Aorta (tissue), 5 donors: Measurements from ENCODE around the gene NSD1. TPM values are rescaled to one million over a fixed set of nuclear protein-coding genes. Genes with fewer than 3 reads are reported as not detected.

ENCODE experiments used
- ATAC-seq: fragments of 200-7000 bp; cut with Tn5 transposase; one replicate; pipeline ENCODE4 v1.9.1; 2022; ENCODE audit warnings: moderate library complexity; ENCODE audit not compliant: low FRiP score
- DNase-seq, 2 donors: peaks; one replicate each; pipeline ENCODE4 v3.0.0-alpha.2; 2020
- H3K27ac ChIP-seq, 2 donors: one replicate each; pipeline ENCODE4 v1.5.1; 2013; ENCODE audit warnings: low read length in 2 of 2, mild to moderate bottlenecking in 2 of 2, moderate library complexity in 2 of 2, control low read depth in 1 of 2, inconsistent platforms in 1 of 2, low read depth in 1 of 2
- H3K27me3 ChIP-seq, 2 donors: one replicate each; pipeline ENCODE4 v1.6.1; 2013; ENCODE audit warnings: control low read depth in 1 of 2, low read length in 1 of 2, mild to moderate bottlenecking in 1 of 2, moderate library complexity in 1 of 2; ENCODE audit not compliant: insufficient read depth in 2 of 2, control insufficient read depth in 1 of 2
- H3K36me3 ChIP-seq, 2 donors: one replicate each; pipeline ENCODE4 v1.6.1; 2013; ENCODE audit warnings: control low read depth in 1 of 2, low read length in 1 of 2, mild to moderate bottlenecking in 1 of 2; ENCODE audit not compliant: insufficient read depth in 2 of 2, control insufficient read depth in 1 of 2
- H3K4me1 ChIP-seq, 2 donors: one replicate each; pipeline ENCODE4 v1.6.1; 2013; ENCODE audit warnings: low read length in 2 of 2, control low read depth in 1 of 2, mild to moderate bottlenecking in 1 of 2, moderate library complexity in 1 of 2; ENCODE audit not compliant: insufficient read depth in 2 of 2, control insufficient read depth in 1 of 2
- H3K4me3 ChIP-seq, 2 donors: one replicate each; pipeline ENCODE4 v1.5.1; 2013; ENCODE audit warnings: low read length in 2 of 2, control low read depth in 1 of 2, mild to moderate bottlenecking in 1 of 2
- H3K9me3 ChIP-seq: one replicate; pipeline ENCODE4 v1.6.1; 2013; ENCODE audit warnings: mild to moderate bottlenecking, low read length; ENCODE audit not compliant: control insufficient read depth
- WGBS, 2 donors: extraction: QIAGEN DNeasy Blood & Tissue Kit; methylation state at CpG; one replicate each; pipeline ENCODE4 v1.1.7; 2013; 5-methylcytosine and 5-hydroxymethylcytosine counted together
- intact Hi-C, 2 donors: fragments of 100-400 bp; cut with DNase I; formaldehyde crosslinking; loops; one replicate each; pipeline versions ENCODE4 v1.14.2 to v1.15.0; 2022
- polyA plus RNA-seq, 2 donors: library from polyadenylated mRNA; stranded (reverse); fragments of 200-250 nt; gene quantifications; one replicate each; pipeline ENCODE4 v1.2.3, GENCODE V29; 2013
- total RNA-seq, 2 donors: library from RNA; stranded (reverse); fragmentation: NEBNext Ultra II Directional; extraction: Animal tissue kit (Norgen Biotek cat#: 25700); gene quantifications; one replicate each; pipeline ENCODE4 v1.2.1, GENCODE V29; 2021
- donor health status: healthy with polysubstance abuse.
- donor health status: Bipolar disorder and iron deficiency.
- donor health status: DM: no; HTN: no; CAD: no.
- donor health status: DM: no; HTN: no; CAD: no.
- donor health status: DM: yes; HTN: yes; CAD: no.

NSD1 gene
- total and polyA plus RNA-seq, 4 donors: 6.8 to 96.9 (median 35.3) TPM

GRCh38 chr5:177311392-177311722 lies 177.8 kb downstream of the NSD1 start:
- Histone ChIP-seq H3K36me3 (no peaks in the 10 kb centered on the region), H3K4me3 (peak overlapping the region; percentile 29 to 36), H3K27me3 (no peaks in the 10 kb centered on the region), H3K4me1 (no peaks in the 10 kb centered on the region), H3K27ac (no peak overlapping the region), H3K9me3 (no peaks in the 10 kb centered on the region)
- WGBS, 2 donors: 0 to 1% methylated on average over 20 to 23 of the region's 23 CpGs
- DNase-seq (peak in 1 of 2 donors; percentile 50), ATAC-seq (no peak)
- intact Hi-C loops: loop anchor here in 1 of 2 donors (5.0 kb wide), 3 partner anchors 56 to 199 kb away; no protein-coding TSS in a partner anchor

- H3K36me3 ChIP-seq: no peaks in the 10 kb centered on the region
- intact Hi-C loops: loop anchor here in 1 of 2 donors (5.0 kb wide), 3 partner anchors 55 to 200 kb away; no protein-coding TSS in a partner anchor
- ATAC-seq: peak; percentile 93
Observed at GRCh38 chr5:177311723-177312648, 178.4 kb downstream of the NSD1 start, which contains the start of gene MXD3. MXD3 (minus strand) TSS chr5:177311898; CDS start chr5:177311830, 68 bp downstream.

GRCh38 chr5:177312649-177313181 lies 179.1 kb downstream of the NSD1 start:
- Histone ChIP-seq H3K27me3 (no peaks in the 10 kb centered on the region), H3K4me1 (no peaks in the 10 kb centered on the region), H3K4me3 (no peak overlapping the region), H3K27ac (no peak overlapping the region), H3K36me3 (no peaks in the 10 kb centered on the region), H3K9me3 (no peaks in the 10 kb centered on the region)
- WGBS, 2 donors: 6 to 8% methylated on average over 19 of the region's 19 CpGs
- intact Hi-C loops: loop anchor here in 1 of 2 donors (5.0 kb wide), 3 partner anchors 55 to 200 kb away; no protein-coding TSS in a partner anchor
- ATAC-seq (no peak), DNase-seq (peak; percentile 50 to 74)

More at GRCh38 chr5:177311723-177312648, 178.4 kb downstream of the NSD1 start, which contains the start of gene MXD3:
- WGBS, 2 donors: 1% methylated on average over 74 to 78 of the region's 78 CpGs
- no peaks in the 10 kb centered on the region for H3K9me3 ChIP-seq
- no peaks in the 10 kb centered on the region for H3K4me1 ChIP-seq
- H3K27ac ChIP-seq: no peak within 1 kb of the TSS
- peak within 1 kb of the TSS; percentile 29 to 36 for H3K4me3 ChIP-seq
- peak; percentile 98 for DNase-seq
- H3K27me3 ChIP-seq: no peaks in the 10 kb centered on the region

- Histone ChIP-seq H3K9me3 (no peaks in the 10 kb centered on the region), H3K36me3 (no peaks in the 10 kb centered on the region), H3K4me3 (no peak overlapping the region), H3K27ac (no peak overlapping the region), H3K4me1 (no peaks in the 10 kb centered on the region), H3K27me3 (no peaks in the 10 kb centered on the region)
- WGBS, 2 donors: 91 to 94% methylated on average over 15 of the region's 15 CpGs
- intact Hi-C loops: loop anchor here in 1 of 2 donors (5.0 kb wide), 3 partner anchors 54 to 201 kb away; no protein-coding TSS in a partner anchor
- no peak for ATAC-seq
- peak; percentile 36 to 56 for DNase-seq
Observed at GRCh38 chr5:177313561-177314259, 180.1 kb downstream of the NSD1 start.

GRCh38 chr5:177314376-177315342 lies 181.1 kb downstream of the NSD1 start:
- DNase-seq (peak; percentile 47 to 69), ATAC-seq (no peak)
- no peak overlapping the region for H3K4me3 ChIP-seq
- intact Hi-C loops: loop anchor here in 1 of 2 donors (5.0 kb wide), 3 partner anchors 53 to 202 kb away; no protein-coding TSS in a partner anchor
- 87 to 93% methylated on average over 14 to 18 of the region's 18 CpGs for WGBS, 2 donors
- H3K4me1 ChIP-seq: no peaks in the 10 kb centered on the region
- no peaks in the 10 kb centered on the region for H3K9me3 ChIP-seq
- H3K27me3 ChIP-seq: no peaks in the 10 kb centered on the region
- no peaks in the 10 kb centered on the region for H3K36me3 ChIP-seq
- no peak overlapping the region for H3K27ac ChIP-seq

GRCh38 chr5:177315411-177315810 lies 181.8 kb downstream of the NSD1 start:
- no peak for ATAC-seq
- no peaks in the 10 kb centered on the region for H3K9me3 ChIP-seq
- intact Hi-C loops: no loop called here
- no peaks in the 10 kb centered on the region for H3K4me1 ChIP-seq
- H3K4me3 ChIP-seq: no peak overlapping the region
- no peaks in the 10 kb centered on the region for H3K36me3 ChIP-seq
- no peaks in the 10 kb centered on the region for H3K27me3 ChIP-seq
- H3K27ac ChIP-seq: no peak overlapping the region
- 90 to 93% methylated on average over 7 of the region's 7 CpGs for WGBS, 2 donors
- DNase-seq: peak in 1 of 2 donors; percentile 41

GRCh38 chr5:177316005-177316404 lies 182.4 kb downstream of the NSD1 start:
- no peaks in the 10 kb centered on the region for H3K4me1 ChIP-seq
- H3K36me3 ChIP-seq: no peaks in the 10 kb centered on the region
- 93 to 95% methylated on average over 3 of the region's 3 CpGs for whole genome bisulfite sequencing, 2 donors
- intact Hi-C loops: no loop called here
- peak in 1 of 2 donors; percentile 18 for DNase-seq
- H3K9me3 ChIP-seq: no peaks in the 10 kb centered on the region
- no peaks in the 10 kb centered on the region for H3K27me3 ChIP-seq
- H3K4me3 ChIP-seq: no peak overlapping the region
- no peak overlapping the region for H3K27ac ChIP-seq
- ATAC-seq: no peak
